Panc1 (cell line): Measurements from ENCODE around the gene CLHC1. TPM values are rescaled to one million over a fixed set of nuclear protein-coding genes. Genes with fewer than 3 reads are reported as not detected.

Source experiments
- ATAC-seq: fragments of 200-7000 bp; cut with Tn5 transposase; 2 replicates; pipeline ENCODE4 v1.9.1; 2020; ENCODE audit warnings: mild to moderate bottlenecking, moderate library complexity
- BruUV-seq: library from RNA; stranded (reverse); fragments of 400-500 nt; replicated peaks from 2 replicates; lab custom pipeline; 2021; lab: Mats Ljungman, UMichigan
- CTCF ChIA-PET: fragments of 300-600 bp; sonication (Branson Sonifier 250); formaldehyde crosslinking; loops from one replicate; lab custom pipeline; 2022; ENCODE audit warnings: antibody characterized with exemption; lab: Charles Lee
- POLR2A ChIA-PET: fragments of 300-600 bp; sonication (Branson Sonifier 250); formaldehyde crosslinking; loops from one replicate; lab custom pipeline; 2022; ENCODE audit warnings: antibody characterized with exemption; lab: Charles Lee
- DNase-seq: peaks from one replicate; pipeline ENCODE4 v3.0.0-alpha.2; 2010; ENCODE audit warnings: low read depth, low spot score
- H3K27ac ChIP-seq: 2 replicates; pipeline ENCODE4 v1.5.1; 2011; ENCODE audit warnings: mild to moderate bottlenecking, low read length, inconsistent platforms
- H3K27me3 ChIP-seq: fragments of 200-500 bp; sonication (Bioruptor generic); 2 replicates; pipeline ENCODE4 v1.6.0; 2014; ENCODE audit warnings: low read length, inconsistent platforms; ENCODE audit not compliant: control insufficient read depth, insufficient read depth
- H3K36me3 ChIP-seq: fragments of 200-500 bp; sonication (Bioruptor generic); 2 replicates; pipeline ENCODE4 v1.5.1; 2014; ENCODE audit warnings: inconsistent platforms, mild to moderate bottlenecking, low read length, moderate library complexity; ENCODE audit not compliant: control insufficient read depth, insufficient read depth
- H3K4me1 ChIP-seq: 2 replicates; pipeline ENCODE4 v1.5.1; 2011; ENCODE audit warnings: inconsistent platforms, mild to moderate bottlenecking, low read length, moderate library complexity; ENCODE audit not compliant: control insufficient read depth, insufficient read depth
- H3K4me3 ChIP-seq, 2 experiments: 2 replicates each; pipeline ENCODE4 v1.5.1; 2011 to 2012; ENCODE audit warnings: low read depth in 2 of 2, low read length in 2 of 2, mild to moderate bottlenecking in 2 of 2, inconsistent platforms in 1 of 2, moderate library complexity in 1 of 2
- H3K9me3 ChIP-seq: fragments of 200-500 bp; sonication (Bioruptor generic); 2 replicates; pipeline ENCODE4 v1.5.1; 2014; ENCODE audit warnings: low read depth, mild to moderate bottlenecking, inconsistent platforms, low read length, moderate library complexity; ENCODE audit not compliant: control insufficient read depth, insufficient read depth
- POLR2AphosphoS5 ChIP-seq: IDR thresholded peaks from 2 replicates; pipeline ENCODE4 v1.6.1; 2012; ENCODE audit warnings: mild to moderate bottlenecking, low read depth, low read length, moderate library complexity
- SIN3A ChIP-seq: IDR thresholded peaks from 2 replicates; pipeline ENCODE4 v1.6.1; 2012; ENCODE audit warnings: low read depth, mild to moderate bottlenecking, low read length, moderate library complexity, borderline replicate concordance; ENCODE audit not compliant: insufficient read depth
- TCF7L2 ChIP-seq: IDR thresholded peaks from 2 replicates; pipeline ENCODE4 v1.6.1; 2011; ENCODE audit warnings: mild to moderate bottlenecking, low read depth, low read length, inconsistent platforms
- in situ Hi-C: cut with HindIII; loops from 2 replicates; pipeline ENCODE4 v1.10.0; 2016; ENCODE audit warnings: low sequenced_read_pairs, low pct_unique_long_range_greater_than_20kb
- intact Hi-C: fragments of 100-400 bp; cut with micrococcal nuclease; formaldehyde crosslinking; loops from one replicate; pipeline ENCODE4 v1.10.0; 2022; ENCODE audit not compliant: unreplicated experiment
- total RNA-seq: library from RNA; stranded (reverse); gene quantifications from one replicate; pipeline ENCODE4 v1.2.1, GENCODE V29; 2021; ENCODE audit not compliant: unreplicated experiment
- TF ChIP-seq, protein P1 (sequence below), 2 experiments: IDR thresholded peaks; 2 replicates each; pipeline ENCODE4 v1.6.1; 2011 to 2012; ENCODE audit warnings: low read depth in 2 of 2, control low read depth in 1 of 2, low read length in 1 of 2, mild to moderate bottlenecking in 1 of 2, moderate library complexity in 1 of 2; ENCODE audit not compliant: insufficient read depth in 1 of 2
- TF ChIP-seq, protein P2 (sequence below): fragments of 450-650 bp; IDR thresholded peaks from 2 replicates; pipeline ENCODE4 v1.5.1; 2017; ENCODE audit warnings: mild to moderate bottlenecking

Gene CLHC1
- total RNA-seq, 1 experiment from 2014 or later: 3.6 TPM

- CTCF ChIA-PET: no interaction called here
- Histone ChIP-seq H3K27ac (peak overlapping the region; percentile 100), H3K9me3 (no peaks in the 10 kb centered on the region), H3K4me1 (peaks cover 27% of the 10 kb centered on the region), H3K4me3 (peak overlapping the region; percentile 78 to 99), H3K36me3 (peaks cover 38% of the 10 kb centered on the region), H3K27me3 (no peaks in the 10 kb centered on the region)
- DNase-seq: no peak
- POLR2A ChIA-PET: no interaction called here
- intact Hi-C loops: no loop called here
- TSS peak; percentile 85 for BruUV-seq
- in situ Hi-C loops: no loop called here
- TF ChIP-seq, protein P1, sequence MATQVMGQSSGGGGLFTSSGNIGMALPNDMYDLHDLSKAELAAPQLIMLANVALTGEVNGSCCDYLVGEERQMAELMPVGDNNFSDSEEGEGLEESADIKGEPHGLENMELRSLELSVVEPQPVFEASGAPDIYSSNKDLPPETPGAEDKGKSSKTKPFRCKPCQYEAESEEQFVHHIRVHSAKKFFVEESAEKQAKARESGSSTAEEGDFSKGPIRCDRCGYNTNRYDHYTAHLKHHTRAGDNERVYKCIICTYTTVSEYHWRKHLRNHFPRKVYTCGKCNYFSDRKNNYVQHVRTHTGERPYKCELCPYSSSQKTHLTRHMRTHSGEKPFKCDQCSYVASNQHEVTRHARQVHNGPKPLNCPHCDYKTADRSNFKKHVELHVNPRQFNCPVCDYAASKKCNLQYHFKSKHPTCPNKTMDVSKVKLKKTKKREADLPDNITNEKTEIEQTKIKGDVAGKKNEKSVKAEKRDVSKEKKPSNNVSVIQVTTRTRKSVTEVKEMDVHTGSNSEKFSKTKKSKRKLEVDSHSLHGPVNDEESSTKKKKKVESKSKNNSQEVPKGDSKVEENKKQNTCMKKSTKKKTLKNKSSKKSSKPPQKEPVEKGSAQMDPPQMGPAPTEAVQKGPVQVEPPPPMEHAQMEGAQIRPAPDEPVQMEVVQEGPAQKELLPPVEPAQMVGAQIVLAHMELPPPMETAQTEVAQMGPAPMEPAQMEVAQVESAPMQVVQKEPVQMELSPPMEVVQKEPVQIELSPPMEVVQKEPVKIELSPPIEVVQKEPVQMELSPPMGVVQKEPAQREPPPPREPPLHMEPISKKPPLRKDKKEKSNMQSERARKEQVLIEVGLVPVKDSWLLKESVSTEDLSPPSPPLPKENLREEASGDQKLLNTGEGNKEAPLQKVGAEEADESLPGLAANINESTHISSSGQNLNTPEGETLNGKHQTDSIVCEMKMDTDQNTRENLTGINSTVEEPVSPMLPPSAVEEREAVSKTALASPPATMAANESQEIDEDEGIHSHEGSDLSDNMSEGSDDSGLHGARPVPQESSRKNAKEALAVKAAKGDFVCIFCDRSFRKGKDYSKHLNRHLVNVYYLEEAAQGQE (IDR thresholded peaks at IDR 0.05; ENCODE audit: insufficient read depth in 1 of 2, low read depth in 2 of 2, low read length in 1 of 2): no peak
- TF ChIP-seq TCF7L2 (no peak), POLR2AphosphoS5 (no peak; the same call in 1 of the 2 replicates), SIN3A (no peak)
- TF ChIP-seq, protein P2, sequence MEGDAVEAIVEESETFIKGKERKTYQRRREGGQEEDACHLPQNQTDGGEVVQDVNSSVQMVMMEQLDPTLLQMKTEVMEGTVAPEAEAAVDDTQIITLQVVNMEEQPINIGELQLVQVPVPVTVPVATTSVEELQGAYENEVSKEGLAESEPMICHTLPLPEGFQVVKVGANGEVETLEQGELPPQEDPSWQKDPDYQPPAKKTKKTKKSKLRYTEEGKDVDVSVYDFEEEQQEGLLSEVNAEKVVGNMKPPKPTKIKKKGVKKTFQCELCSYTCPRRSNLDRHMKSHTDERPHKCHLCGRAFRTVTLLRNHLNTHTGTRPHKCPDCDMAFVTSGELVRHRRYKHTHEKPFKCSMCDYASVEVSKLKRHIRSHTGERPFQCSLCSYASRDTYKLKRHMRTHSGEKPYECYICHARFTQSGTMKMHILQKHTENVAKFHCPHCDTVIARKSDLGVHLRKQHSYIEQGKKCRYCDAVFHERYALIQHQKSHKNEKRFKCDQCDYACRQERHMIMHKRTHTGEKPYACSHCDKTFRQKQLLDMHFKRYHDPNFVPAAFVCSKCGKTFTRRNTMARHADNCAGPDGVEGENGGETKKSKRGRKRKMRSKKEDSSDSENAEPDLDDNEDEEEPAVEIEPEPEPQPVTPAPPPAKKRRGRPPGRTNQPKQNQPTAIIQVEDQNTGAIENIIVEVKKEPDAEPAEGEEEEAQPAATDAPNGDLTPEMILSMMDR: no peak
- ATAC-seq: no peak
Observed at GRCh38 chr2:55232863-55233657, 967 bp upstream of the CLHC1 start.

DNA sequence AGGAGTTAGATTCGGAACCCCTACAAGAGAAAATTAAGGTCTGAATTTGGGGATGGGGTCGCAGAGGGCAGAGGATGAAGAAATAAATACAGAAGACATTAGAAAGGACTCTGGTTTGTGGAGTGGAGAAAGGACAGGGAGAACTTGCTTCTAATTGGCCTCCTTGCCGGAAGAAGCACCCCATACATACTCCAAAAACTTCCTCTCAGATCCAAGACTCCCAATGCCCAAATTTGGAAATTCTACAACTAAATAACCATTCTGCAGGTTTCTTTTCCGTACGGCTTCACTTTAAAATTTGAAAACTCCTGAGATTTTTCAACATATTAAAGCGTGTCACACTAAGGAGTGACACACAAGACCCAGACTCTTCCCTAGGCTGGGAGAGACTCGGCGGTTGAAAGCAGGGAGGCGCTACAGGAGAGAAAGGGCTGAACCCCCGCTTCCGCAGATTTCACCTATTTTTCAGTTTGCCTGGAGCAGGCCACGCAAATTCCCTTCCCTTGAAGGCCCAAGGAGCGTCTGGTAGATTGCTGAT lies 478 bp downstream of the CLHC1 start:
- BruUV-seq: TSS peak; percentile 86
- Histone ChIP-seq H3K9me3 (no peaks in the 10 kb centered on the region), H3K4me1 (peaks cover 27% of the 10 kb centered on the region), H3K27me3 (no peaks in the 10 kb centered on the region), H3K36me3 (peaks cover 33% of the 10 kb centered on the region), H3K27ac (peak overlapping the region; percentile 100), H3K4me3 (peak overlapping the region; percentile 78 to 99)
- TF ChIP-seq POLR2AphosphoS5 (no peak), TCF7L2 (no peak), SIN3A (no peak)
- TF ChIP-seq, protein P1 (IDR thresholded peaks at IDR 0.05; ENCODE audit: insufficient read depth in 1 of 2, low read depth in 2 of 2, low read length in 1 of 2): no peak
- TF ChIP-seq, protein P2: no peak
- in situ Hi-C loops: no loop called here
- POLR2A ChIA-PET: no interaction called here
- ATAC-seq: peak; percentile 34
- CTCF ChIA-PET: interaction anchor here (0.6 kb wide), 1 partner anchor 247 kb away, joined by 5 read pairs; no protein-coding TSS in a partner anchor
- no peak for DNase-seq
- intact Hi-C loops: no loop called here
